Measurements from ENCODE around the gene AMTN.

Gene AMTN

GRCh38 chr4:70564033-70564432 is 45.7 kb downstream of the AMTN start:
- no peak for DNase-seq

- no peak for DNase-seq
These were observed 52.4 kb downstream of the AMTN start for GRCh38 chr4:70570796-70571195.

- no peak for DNase-seq
These were observed 53.4 kb downstream of the AMTN start for GRCh38 chr4:70571772-70572171.

- DNase-seq: no peak
These were observed 57.6 kb downstream of the AMTN start for GRCh38 chr4:70575964-70576363.

GRCh38 chr4:70577220-70577927 is 59.0 kb downstream of the AMTN start:
- no peak for DNase-seq

DNA sequence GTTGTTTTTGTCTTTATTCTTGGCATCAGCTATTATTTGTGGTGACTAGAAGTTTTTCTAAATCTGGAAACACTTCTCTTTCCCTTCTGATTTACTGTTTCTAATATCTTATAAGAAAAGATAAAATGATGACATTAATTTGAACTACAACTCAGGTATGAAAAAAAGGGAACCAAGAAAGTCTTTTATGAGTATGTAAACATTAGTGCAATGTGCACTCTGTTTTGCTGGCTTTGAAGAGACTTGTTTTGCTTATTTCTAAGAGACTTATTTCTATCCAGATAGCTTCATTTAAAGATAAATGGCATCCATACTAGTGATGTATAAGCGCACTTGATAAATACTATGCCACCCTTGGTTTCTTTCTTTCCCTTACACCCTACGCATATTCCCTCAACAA is 63.6 kb downstream of the AMTN start:
- no peak for DNase-seq
